Cerebellar nuclear complex (tissue), 1 donor: ENCODE measurements around the gene CEBPB.
"Not testable (repeated sequence)": the region's sequence is repeated elsewhere in the genome, so short reads cannot be mapped to it uniquely, and the experiment has no call there.

Experiments
- DNase-seq, 2 experiments: peaks; one replicate each; lab custom pipeline; 2025; lab: John Stamatoyannopoulos, UW

Gene CEBPB

DNA sequence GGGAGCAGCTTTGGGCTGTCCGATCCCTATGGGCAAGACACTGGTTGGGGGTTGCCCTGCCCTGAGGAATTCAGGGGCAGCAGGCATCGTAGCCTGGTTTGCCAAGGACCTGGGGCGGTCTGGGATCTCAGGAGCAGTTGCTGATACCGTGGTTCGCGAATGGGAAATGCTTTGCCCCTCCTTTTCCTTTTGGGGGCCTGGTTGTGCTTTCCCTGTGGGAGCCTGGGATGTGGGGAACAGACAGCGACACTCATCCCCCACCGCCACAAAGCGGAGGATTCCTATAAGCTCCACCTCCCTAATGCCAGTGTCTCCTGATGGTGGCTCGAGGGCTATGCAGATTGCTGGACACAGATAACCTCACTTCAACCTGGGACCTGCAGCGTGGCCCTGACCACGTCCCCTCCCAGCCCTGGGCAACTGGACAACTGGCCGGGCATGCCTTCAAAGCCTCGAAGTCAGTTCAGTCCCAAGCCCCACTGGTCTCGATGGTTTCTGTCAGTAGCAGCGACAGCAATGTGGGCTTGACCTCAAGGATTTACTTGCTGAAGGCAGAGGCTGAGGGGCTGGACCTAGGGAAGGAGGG lies 3.3 kb downstream of the CEBPB start:
- no peak for DNase-seq

DNA sequence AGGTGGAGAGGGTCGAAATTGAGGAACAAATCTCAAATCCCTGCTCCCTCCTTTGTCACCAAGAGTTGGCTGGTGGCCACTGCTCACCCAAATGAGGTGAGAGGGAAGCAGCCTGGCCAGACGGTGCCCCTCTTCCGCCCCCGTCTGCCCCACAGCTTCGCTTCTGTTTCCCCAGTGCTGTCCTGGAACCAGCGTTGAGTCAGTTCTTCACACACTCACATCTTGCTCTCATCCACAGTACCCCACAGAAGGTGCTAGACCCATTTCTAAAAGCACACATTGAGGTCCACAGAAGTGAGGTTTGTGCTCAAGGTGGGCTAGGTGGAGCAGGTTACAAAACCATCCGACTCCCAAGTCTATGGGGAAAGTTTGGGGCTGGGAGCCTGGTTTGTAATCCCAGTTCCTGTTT lies 3.8 kb downstream of the CEBPB start:
- no peak for DNase-seq

GRCh38 chr20:50194831-50195523 lies 4.3 kb downstream of the CEBPB start:
- DNase-seq, result no peak

DNA sequence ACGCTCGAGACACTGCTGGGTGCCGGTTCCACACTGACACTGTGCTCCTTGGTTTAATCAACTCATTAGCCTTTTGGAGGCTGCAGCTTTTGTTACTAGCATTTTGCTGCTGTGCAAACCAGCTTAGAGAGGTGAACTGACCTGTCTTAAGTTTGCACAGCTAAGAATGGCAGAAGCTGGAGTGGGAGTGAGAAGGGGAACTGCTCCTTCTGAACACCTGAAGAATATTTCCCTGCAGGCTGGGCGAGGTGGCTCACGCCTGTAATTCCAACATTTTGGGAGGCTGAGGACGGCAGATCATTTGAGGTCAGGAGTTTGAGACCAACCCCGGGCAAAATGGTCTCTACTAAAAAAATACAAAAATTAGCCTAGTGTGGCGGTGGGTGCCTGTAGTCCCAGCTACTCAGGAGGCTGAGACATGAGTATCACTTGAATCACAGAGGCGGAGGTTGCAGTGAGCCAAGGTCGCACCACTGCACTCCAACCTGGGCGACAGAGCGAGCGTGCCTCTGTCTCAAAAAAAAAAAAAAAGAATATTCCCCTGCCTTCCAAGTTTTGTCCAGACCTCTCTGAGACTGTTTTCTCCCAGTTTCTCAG lies 5.0 kb downstream of the CEBPB start:
- no peak for DNase-seq

- no peak for DNase-seq
Measured at GRCh38 chr20:50196248-50196647, 5.6 kb downstream of the CEBPB start.

DNA sequence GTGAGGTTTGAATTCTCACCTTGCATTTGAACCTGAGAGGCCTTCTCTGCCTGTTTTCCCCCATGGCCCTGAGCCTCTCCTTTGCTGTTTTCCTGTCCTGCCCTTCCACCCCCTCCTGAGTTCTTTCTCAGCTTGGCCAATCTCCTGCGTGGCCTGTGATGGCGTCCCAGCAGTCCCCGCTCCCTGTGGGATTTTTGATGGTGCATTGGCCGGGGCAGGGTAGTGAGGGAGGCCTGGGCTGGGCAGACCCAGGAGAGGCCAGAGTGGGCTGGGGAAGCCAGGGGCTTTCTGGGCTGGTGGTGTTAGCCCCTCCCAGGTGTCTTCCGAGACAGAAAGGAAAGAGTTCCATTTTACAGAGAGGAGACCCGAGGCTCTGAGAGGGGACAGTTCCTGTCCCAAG lies 6.3 kb downstream of the CEBPB start:
- no peak for DNase-seq

GRCh38 chr20:50197463-50198179 lies 7.0 kb downstream of the CEBPB start:
- DNase-seq, result no peak

DNA sequence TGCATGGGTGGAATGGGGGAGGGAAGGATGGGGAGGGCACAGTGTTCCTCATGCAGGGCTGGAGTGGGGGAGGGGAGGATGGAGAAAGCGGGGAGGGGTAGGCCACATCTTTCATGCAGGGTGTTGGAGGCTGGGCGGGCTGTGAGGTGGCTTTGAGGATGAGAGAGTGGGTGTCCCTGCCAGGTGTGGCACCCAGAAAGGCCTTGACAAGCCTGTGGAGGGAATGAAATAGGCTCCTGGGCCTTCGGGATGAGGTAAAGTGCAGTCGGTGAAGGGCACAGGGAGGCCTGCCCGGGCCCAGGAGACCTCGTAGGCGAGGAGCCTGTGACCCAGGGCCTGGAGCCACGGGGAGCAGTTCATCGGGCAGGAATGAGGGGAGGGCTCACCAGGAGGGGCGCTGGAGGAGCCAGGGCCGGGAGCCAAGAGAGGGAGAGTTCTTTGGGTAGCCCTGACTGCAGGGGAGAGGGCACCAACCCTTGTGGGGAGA lies 7.6 kb downstream of the CEBPB start:
- no peak for DNase-seq

DNA sequence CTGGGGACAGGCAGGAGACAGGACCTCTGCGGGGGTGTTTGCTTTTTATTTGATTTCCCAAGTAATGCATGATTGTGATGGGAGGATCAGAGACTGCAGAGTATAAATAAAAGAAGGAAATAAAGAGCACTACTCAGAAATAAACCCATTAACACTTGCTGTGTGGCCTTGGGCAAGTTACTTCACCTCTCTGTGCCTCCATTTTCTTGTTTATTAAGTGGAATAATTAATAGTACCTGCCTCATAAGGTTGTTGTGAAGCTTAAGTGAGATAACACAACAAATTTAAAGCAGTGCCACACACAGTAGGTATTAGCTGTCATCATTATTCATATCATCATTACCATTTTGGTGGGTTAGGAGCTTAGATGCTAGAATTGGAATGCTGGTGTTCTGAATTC lies 8.1 kb downstream of the CEBPB start:
- no peak for DNase-seq

GRCh38 chr20:50199703-50200102 lies 9.1 kb downstream of the CEBPB start:
- no peak for DNase-seq

DNA sequence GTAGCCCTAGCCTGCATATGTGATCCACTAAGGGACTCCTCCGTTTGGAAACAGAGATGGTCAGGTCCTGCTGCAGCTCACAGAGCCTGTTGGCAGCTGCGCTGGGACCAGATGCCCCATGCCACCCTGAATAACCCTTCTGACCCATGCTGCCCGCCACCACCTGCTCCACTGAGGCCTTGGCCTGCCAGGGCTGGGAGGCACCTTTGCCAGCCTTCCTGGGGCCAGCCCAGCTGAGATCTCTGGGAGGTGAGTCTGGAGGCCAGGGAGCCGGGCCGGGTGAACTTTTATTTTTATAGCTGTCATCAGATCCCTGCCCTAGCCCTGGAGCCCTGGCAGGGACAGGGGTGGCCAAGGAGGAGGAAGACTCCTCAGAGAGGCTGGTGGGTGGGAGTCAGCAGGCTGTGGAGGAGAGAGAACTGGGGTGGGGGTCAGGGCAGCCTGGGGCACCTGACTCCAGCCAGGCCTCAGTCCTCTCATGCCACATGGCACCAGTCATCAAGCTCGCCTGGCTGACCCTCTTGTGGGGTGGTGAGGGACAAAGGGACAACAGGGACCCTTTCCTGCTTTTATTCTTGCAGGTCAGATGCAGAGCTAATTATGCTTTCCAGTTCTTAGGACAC lies 10.0 kb downstream of the CEBPB start:
- DNase-seq, result no peak

DNA sequence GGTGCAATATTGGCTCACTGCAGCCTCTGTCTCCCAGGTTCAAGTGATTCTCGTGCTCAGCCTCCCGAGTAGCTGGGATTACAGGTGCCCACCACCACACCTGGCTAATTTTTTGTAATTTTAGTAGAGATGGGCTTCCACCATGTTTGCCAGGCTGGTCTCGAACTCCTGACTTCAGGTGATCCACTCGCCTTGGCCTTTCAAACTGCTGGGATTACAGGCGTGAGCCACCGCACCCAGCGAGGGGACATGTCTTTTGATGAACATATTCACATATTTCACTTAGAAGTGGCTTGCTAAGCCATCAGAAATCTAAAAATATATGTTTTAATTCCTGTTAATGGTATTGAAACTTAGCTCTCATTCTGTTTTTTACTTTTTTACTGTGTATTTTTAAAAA lies 11.1 kb downstream of the CEBPB start:
- DNase-seq, result not testable (repeated sequence)

GRCh38 chr20:50202677-50203076 lies 12.0 kb downstream of the CEBPB start:
- DNase-seq, result no peak

DNA sequence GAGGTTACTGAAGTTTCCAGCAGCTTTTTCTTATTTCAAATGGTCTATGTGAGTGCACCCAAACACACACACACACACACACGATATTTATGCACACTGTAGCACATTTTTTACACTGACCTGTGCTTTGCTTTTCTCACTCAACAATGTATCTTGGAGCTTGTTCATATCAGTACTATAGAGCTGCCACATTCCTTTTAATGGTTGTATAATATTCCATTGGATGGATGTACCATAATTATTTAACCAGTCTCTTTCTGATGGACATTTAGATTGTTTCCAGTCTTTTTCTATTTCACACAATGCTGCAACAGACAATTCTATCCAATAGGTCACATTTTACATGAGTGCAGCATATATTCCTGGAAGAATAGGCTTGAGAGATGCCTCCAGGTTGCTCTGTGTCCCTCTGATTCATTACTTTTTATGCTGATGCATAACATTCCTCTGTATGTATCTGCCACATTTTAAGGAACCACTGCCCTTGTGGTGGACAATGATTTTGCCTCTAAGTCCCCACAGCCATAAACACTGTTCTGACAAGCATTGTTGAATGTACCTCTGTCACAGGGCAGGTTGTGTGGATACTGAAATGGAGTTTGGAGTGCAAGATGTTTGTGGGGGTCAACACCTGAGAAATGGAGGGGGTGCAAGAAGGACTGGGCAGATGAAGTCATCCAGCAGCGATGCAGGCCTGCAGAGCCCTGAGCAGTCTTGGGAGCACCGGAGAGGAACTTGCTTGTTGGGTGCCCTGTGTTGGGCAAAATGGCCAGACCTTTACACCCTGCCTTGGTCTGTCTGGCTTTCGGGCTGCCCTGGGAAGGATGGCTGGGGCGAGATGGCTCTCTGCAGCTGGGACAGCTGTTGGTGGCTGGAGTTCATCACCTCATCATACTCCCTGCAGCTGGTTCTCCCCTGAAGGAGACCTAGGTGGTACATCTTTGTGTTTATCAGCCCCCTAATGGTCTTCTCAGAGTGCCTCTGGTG lies 13.6 kb downstream of the CEBPB start:
- DNase-seq, result no peak

- no peak for DNase-seq
Measured at GRCh38 chr20:50207026-50207425, 16.4 kb downstream of the CEBPB start.

- no peak for DNase-seq
Measured at GRCh38 chr20:50208085-50208491, 17.5 kb downstream of the CEBPB start.

DNA sequence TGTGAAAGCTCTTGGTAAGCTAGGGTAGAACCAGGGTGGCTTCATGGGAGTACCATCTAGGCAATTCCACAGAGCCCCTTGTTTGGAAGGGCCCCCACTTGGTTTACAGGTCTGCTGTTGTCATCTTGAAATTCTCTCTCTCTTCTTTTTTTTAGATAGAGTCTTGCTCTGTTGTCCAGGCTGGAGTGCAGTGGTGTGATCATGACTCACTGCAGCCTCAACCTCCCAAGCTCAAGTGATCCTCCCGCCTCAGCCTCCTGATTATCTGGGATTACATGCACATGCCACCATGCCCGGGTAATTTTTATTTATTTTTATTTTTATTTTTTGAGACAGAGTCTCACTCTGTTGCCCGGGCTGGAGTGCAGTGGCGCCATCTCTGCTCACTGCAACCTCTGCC lies 18.2 kb downstream of the CEBPB start:
- DNase-seq, result not testable (repeated sequence)

GRCh38 chr20:50210066-50210619 lies 19.5 kb downstream of the CEBPB start:
- no peak for DNase-seq

GRCh38 chr20:50211091-50211490 lies 20.5 kb downstream of the CEBPB start:
- DNase-seq, result no peak

DNA sequence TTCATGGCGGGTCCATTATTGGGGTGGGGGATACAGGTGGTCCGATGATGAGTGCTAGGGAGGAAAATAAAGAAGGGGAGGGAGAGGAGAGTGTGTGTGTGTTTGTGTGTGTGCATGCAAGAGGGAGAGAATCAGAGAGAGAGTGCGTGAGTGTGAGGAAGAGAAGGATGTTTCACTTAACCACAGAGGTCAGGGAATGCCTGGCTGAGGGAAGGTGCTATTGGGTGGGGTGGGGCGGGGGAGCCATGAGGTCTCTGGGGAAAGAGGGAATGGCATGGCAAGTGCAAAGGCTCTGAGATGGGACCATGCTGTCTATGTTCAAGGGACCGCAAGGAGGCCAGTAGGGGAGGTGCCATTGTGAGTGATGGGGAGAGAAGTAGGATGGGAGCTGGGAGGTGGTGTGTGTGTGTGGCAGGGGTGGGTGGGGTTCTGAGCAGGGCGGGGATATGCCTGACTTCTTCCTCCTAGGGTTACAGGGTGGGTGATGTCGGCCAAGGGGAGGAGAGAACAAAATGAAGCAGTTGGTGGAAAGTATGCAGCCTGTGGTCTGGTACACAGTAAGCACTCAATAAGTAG lies 23.0 kb downstream of the CEBPB start:
- no peak for DNase-seq
